HCT116 (cell line): ENCODE results near the gene BCR.

ENCODE experiments used
- CTCF ChIP-seq, 3 experiments: fragments of 200-600 bp in 1 of 3; sonication (generic) in 1 of 3; IDR thresholded peaks in 2 of 3; conservative IDR thresholded peaks in 1 of 3; 2 replicates each; pipeline ENCODE4 v1.5.1; 2012 to 2017; ENCODE audit warnings: low read depth in 2 of 3, low read length in 2 of 3, antibody characterized with exemption in 1 of 3, borderline replicate concordance in 1 of 3, control low read depth in 1 of 3, mild to moderate bottlenecking in 1 of 3, mixed read lengths in 1 of 3, mixed run types in 1 of 3, moderate library complexity in 1 of 3; ENCODE audit not compliant: insufficient read depth in 1 of 3
- EZH2phosphoT487 ChIP-seq: fragments of 200-600 bp; IDR thresholded peaks from 2 replicates; pipeline ENCODE4 v1.6.1; 2018; ENCODE audit warnings: antibody characterized with exemption, borderline replicate concordance
- JUND ChIP-seq: IDR thresholded peaks from 2 replicates; pipeline ENCODE4 v1.6.1; 2012
- POLR2A ChIP-seq: IDR thresholded peaks from 2 replicates; pipeline ENCODE4 v1.7.0; 2011; ENCODE audit warnings: borderline replicate concordance; ENCODE audit not compliant: insufficient read depth, insufficient read length; ENCODE audit errors: extremely low read depth
- RAD21 ChIP-seq: IDR thresholded peaks from 2 replicates; pipeline ENCODE4 v1.6.1; 2012; ENCODE audit warnings: low read depth, mild to moderate bottlenecking
- ZBTB33 ChIP-seq: IDR thresholded peaks from 2 replicates; pipeline ENCODE4 v1.6.1; 2011; ENCODE audit warnings: mild to moderate bottlenecking, low read length, moderate library complexity; ENCODE audit not compliant: insufficient replicate concordance; ENCODE audit errors: extremely low read depth
- ZFX ChIP-seq: fragments of 450-650 bp; IDR thresholded peaks from 2 replicates; pipeline ENCODE4 v1.6.1; 2017
- ZNF274 ChIP-seq: fragments of 200-500 bp; sonication (Bioruptor generic); IDR thresholded peaks from 2 replicates; pipeline ENCODE4 v1.6.1; 2014; ENCODE audit warnings: mild to moderate bottlenecking, low read depth, low read length, inconsistent platforms

DNA sequence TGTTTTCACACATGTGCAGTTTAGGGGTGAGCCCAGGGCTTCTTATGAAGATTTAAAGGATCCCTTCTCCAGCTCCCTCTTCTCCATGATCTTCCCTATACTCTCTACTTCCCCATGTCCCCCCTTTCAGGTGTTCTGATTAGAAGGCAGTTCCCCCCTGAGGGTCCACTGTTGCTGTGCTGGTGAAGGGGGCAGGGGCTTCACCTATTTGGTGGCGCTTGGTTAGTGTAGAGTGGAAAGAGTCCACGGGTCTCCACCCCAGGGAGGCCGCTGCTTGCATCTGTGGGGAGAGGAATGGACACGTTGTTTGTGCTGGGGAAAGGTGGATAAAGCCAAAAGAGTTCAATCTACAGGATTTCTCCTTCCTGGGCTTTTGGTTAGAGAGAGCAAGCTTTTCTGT lies 49.3 kb downstream of the BCR start:
- no peak for TF ChIP-seq JUND
- TF ChIP-seq EZH2phosphoT487, result no peak
- TF ChIP-seq RAD21, result no peak
- TF ChIP-seq POLR2A, result no peak
- no peak for TF ChIP-seq CTCF (IDR thresholded peaks at IDR 0.05 in 2 of 3, conservative IDR thresholded peaks at IDR 0.05 in 1 of 3; ENCODE audit: borderline replicate concordance in 1 of 3, insufficient read depth in 1 of 3, low read depth in 2 of 3, low read length in 2 of 3)
- no peak for TF ChIP-seq ZBTB33
- no peak for TF ChIP-seq ZNF274
- TF ChIP-seq ZFX, result no peak
